HG02759 (cell line): ENCODE measurements around the gene TMEM232.
"Not testable (repeated sequence)": the region's sequence is repeated elsewhere in the genome, so short reads cannot be mapped to it uniquely, and the experiment has no call there.

Experiments used
- ATAC-seq: cut with Tn5 transposase; IDR thresholded peaks from one replicate; pipeline ENCODE4 v1.9.1; 2021; ENCODE audit warnings: mild to moderate bottlenecking, moderate library complexity; ENCODE audit not compliant: unreplicated experiment

TMEM232 gene

GRCh38 chr5:110726249-110727024 lies at the start of gene TMEM232:
Gene TMEM232, minus strand, starts transcription at chr5:110726671. Its CDS starts 59,319 bp downstream, at chr5:110667352.
- ATAC-seq: peak; percentile 100

- ATAC-seq: no peak
Observed at GRCh38 chr5:110770286-110770685, 43.8 kb upstream of the TMEM232 start.

GRCh38 chr5:110769000-110769681 lies 42.7 kb upstream of the TMEM232 start:
- ATAC-seq: no peak

- ATAC-seq: no peak
Observed at GRCh38 chr5:110768138-110768860, 41.8 kb upstream of the TMEM232 start.

- no peak for ATAC-seq
Observed at GRCh38 chr5:110760158-110760557, 33.7 kb upstream of the TMEM232 start.

GRCh38 chr5:110757118-110757729 lies 30.8 kb upstream of the TMEM232 start:
- ATAC-seq: no peak

GRCh38 chr5:110754181-110754580 lies 27.7 kb upstream of the TMEM232 start:
- no peak for ATAC-seq

GRCh38 chr5:110753600-110753999 lies 27.1 kb upstream of the TMEM232 start:
- no peak for ATAC-seq

- ATAC-seq: peak; percentile 0
Observed at GRCh38 chr5:110752953-110753352, 26.5 kb upstream of the TMEM232 start.

- ATAC-seq: peak; percentile 98
Observed at GRCh38 chr5:110751902-110752762, 25.7 kb upstream of the TMEM232 start.

GRCh38 chr5:110738812-110739651 lies 12.6 kb upstream of the TMEM232 start, which contains the start of gene SLC25A46:
Gene SLC25A46, plus strand, starts transcription at chr5:110739007. Its CDS starts 113 bp downstream, at chr5:110739120.
- peak; percentile 96 for ATAC-seq

GRCh38 chr5:110738503-110738811 lies 12.0 kb upstream of the TMEM232 start:
- peak; percentile 60 for ATAC-seq

- no peak for ATAC-seq
Observed at GRCh38 chr5:110736753-110737152, 10.3 kb upstream of the TMEM232 start.

GRCh38 chr5:110735556-110735955 lies 9.1 kb upstream of the TMEM232 start:
- ATAC-seq: no peak

GRCh38 chr5:110734101-110734500 lies 7.6 kb upstream of the TMEM232 start:
- ATAC-seq: no peak

- not testable (repeated sequence) for ATAC-seq
Observed at GRCh38 chr5:110731499-110731898, 5.0 kb upstream of the TMEM232 start.

- ATAC-seq: peak; percentile 65
Observed at GRCh38 chr5:110727025-110727314, 499 bp upstream of the TMEM232 start.

- no peak for ATAC-seq
Observed at GRCh38 chr5:110718311-110718710, 8.2 kb downstream of the TMEM232 start.
